Measurements from ENCODE around the gene ZSCAN2.

The ZSCAN2 gene

GRCh38 chr15:84669726-84670125, 68.9 kb downstream of the ZSCAN2 start:
- no peak for DNase-seq (ENCODE audit: low read depth in 2 of 2)

DNA sequence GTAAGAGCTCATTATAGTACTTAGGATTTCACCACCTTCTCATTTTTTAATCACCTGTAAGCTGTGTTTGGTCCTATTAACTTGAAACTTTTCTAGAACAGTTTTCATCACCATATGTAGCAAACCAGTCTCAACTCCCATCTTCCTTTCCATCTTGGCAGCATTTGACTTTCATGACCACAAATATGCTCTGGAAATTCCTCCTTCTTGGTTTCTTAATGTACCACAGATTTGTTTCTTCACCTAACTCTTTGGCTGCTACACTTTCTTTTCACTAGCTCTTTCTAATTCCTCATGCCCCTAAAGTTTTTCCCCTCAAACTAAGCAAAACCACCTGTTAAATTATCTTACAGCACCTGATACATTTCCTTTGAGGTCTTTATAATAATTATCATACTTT, 70.4 kb downstream of the ZSCAN2 start:
- DNase-seq (ENCODE audit: low read depth in 2 of 2): no peak

All from stimulated activated CD4-positive, alpha-beta T cell treated with anti-CD3 and anti-CD28 coated beads, Interleukin-1b, Interleukin-23, amount 100 ng/mL, for 1 hour (primary cell).